GM03348 (cell line): Measurements from ENCODE around the gene ERP44.
A peak's percentile ranks its signal among the peaks of the same experiment; 100 is the strongest.

Experiments used
- DNase-seq: peaks from one replicate; pipeline ENCODE4 v3.0.0; 2012; ENCODE audit warnings: low spot score

ERP44 gene

GRCh38 chr9:99936947-99937587, 161.7 kb downstream of the ERP44 start:
- no peak for DNase-seq

GRCh38 chr9:99931155-99931840, 167.5 kb downstream of the ERP44 start:
- peak; percentile 11 for DNase-seq

DNA sequence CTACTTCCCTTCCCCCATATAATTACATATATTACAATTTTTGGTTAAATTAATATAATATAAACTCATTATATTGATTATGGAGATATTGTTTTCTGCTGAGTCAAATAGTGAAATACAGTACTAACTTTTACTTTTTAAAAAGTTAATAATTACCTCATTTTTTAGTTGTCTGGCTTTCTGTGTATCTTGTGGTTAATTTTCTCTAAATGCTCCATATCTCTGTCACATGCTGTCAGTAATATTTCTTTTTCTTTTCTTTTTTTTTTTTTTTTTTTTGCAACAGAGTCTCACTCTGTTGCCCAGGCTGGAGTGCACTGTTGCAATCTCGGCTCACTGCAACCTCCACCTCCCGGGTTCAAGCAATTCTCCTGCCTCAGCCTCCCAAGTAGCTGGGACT, 169.1 kb downstream of the ERP44 start:
- DNase-seq: no peak
